Transverse colon (tissue), 4 donors: ENCODE measurements around the gene CD3G.

ENCODE experiments used
- CTCF ChIP-seq, 5 experiments: fragments of 200-600 bp in 3 of 5; fragments of 450-650 bp in 2 of 5; sonication (generic) in 3 of 5; IDR thresholded peaks; 1 replicate in 2 of 5; 2 replicates in 3 of 5; pipeline ENCODE4 v1.5.1; 2016 to 2017; ENCODE audit warnings: antibody characterized with exemption in 5 of 5, inconsistent platforms in 3 of 5, mild to moderate bottlenecking in 2 of 5, moderate library complexity in 1 of 5
- EP300 ChIP-seq: sonication (generic); formaldehyde crosslinking; IDR thresholded peaks from one replicate; pipeline ENCODE4 v1.6.1; 2017; ENCODE audit warnings: antibody characterized with exemption, low read depth
- POLR2A ChIP-seq: fragments of 450-650 bp; IDR thresholded peaks from one replicate; pipeline ENCODE4 v1.6.1; 2016; ENCODE audit warnings: antibody characterized with exemption, mild to moderate bottlenecking, moderate library complexity
- POLR2AphosphoS5 ChIP-seq, 3 donors: sonication (generic); formaldehyde crosslinking; IDR thresholded peaks; one replicate each; pipeline ENCODE4 v1.6.1; 2016; ENCODE audit warnings: antibody characterized with exemption in 3 of 3

- no peak for TF ChIP-seq CTCF (IDR thresholded peaks at IDR 0.05)
- TF ChIP-seq EP300 = no peak
- no peak for TF ChIP-seq POLR2A
- no peak for TF ChIP-seq POLR2AphosphoS5 (IDR thresholded peaks at IDR 0.05)
These were observed 30.9 kb upstream of the CD3G start for GRCh38 chr11:118313242-118313641.
